Cardiac fibroblast (primary cell): ENCODE measurements around the gene ORC2.
"Not testable (repeated sequence)": the region's sequence is repeated elsewhere in the genome, so short reads cannot be mapped to it uniquely, and the experiment has no call there.

Source experiments
- DNase-seq, 2 donors: peaks; one replicate each; pipeline versions ENCODE4 v3.0.0 to v3.0.0-alpha.2; 2010; ENCODE audit warnings: low read depth in 2 of 2
- H3K4me3 ChIP-seq, 2 donors: replicated peaks in 1 of 2; 1 replicate in 1 of 2; 2 replicates in 1 of 2; pipeline ENCODE4 v1.5.1; 2011; ENCODE audit warnings: low read depth in 2 of 2, low read length in 2 of 2, mild to moderate bottlenecking in 2 of 2, moderate library complexity in 1 of 2
- TF ChIP-seq, protein P1 (sequence below): IDR thresholded peaks from one replicate; pipeline ENCODE4 v1.5.1; 2011; ENCODE audit warnings: low read depth, mild to moderate bottlenecking, low read length, inconsistent platforms

Gene ORC2

DNA sequence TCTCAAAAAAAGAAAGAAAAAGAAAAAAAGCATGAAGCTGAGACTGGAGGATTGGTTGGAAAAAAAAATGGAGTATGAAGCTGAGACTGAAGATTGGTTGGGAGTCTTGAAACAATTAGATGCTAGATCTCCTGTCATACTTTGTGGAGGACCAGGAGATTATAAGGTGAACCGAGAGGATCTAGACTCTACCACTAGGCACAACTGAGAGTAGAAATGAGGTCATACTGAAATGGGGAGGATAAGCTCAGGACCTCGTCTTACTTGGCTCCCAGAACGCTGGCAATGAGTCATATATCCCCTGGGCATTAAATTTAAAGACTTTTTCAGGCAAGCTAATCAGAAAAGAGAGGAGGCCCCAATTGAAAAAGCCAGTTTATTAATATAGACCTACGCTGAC lies 3.3 kb upstream of the ORC2 start:
- TF ChIP-seq, protein P1, sequence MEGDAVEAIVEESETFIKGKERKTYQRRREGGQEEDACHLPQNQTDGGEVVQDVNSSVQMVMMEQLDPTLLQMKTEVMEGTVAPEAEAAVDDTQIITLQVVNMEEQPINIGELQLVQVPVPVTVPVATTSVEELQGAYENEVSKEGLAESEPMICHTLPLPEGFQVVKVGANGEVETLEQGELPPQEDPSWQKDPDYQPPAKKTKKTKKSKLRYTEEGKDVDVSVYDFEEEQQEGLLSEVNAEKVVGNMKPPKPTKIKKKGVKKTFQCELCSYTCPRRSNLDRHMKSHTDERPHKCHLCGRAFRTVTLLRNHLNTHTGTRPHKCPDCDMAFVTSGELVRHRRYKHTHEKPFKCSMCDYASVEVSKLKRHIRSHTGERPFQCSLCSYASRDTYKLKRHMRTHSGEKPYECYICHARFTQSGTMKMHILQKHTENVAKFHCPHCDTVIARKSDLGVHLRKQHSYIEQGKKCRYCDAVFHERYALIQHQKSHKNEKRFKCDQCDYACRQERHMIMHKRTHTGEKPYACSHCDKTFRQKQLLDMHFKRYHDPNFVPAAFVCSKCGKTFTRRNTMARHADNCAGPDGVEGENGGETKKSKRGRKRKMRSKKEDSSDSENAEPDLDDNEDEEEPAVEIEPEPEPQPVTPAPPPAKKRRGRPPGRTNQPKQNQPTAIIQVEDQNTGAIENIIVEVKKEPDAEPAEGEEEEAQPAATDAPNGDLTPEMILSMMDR = peak; percentile 21
- no peak overlapping the region for H3K4me3 ChIP-seq
- DNase-seq = peak; percentile 88 to 95

DNA sequence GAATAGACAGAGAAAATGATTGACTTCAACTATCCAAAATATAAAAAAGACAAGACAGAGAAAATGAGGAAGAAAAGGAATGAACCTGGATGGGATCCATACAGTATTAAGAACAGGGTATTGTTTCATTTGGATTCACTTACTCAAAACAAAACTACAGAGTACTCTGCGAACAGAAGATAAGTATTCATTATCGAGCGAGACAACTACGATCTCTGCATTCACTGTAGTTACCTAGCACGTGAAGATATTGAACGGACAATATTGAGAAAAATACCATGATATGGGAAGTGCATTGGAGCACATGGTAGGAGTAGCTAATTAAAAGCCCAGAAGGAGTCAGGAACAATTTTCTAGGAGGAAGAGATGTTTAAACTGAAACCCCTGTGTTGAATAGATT lies 1.0 kb upstream of the ORC2 start:
- TF ChIP-seq, protein P1 = no peak

DNA sequence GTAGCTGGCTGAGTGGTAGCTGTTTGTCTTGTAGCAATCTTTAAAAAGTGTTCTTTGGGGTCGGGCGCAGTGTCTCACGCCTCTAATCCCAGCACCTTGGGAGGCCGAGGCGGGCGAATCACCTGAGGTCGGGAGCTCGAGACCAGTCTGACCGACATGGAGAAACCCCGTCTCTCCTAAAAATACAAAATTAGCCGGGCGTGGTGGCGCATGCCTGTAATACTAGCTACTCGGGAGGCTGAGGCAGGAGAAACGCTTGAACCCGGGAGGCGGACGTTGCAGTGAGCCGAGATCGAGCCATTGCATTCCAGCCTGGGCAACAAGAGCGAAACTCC lies 425 bp upstream of the ORC2 start:
- H3K4me3 ChIP-seq = peak overlapping the region; percentile 94 to 96
- not testable (repeated sequence) for DNase-seq

More for the DNA sequence above, 1.0 kb upstream of the ORC2 start:
- no peak for DNase-seq
- H3K4me3 ChIP-seq = peak overlapping the region; percentile 94 to 96

DNA sequence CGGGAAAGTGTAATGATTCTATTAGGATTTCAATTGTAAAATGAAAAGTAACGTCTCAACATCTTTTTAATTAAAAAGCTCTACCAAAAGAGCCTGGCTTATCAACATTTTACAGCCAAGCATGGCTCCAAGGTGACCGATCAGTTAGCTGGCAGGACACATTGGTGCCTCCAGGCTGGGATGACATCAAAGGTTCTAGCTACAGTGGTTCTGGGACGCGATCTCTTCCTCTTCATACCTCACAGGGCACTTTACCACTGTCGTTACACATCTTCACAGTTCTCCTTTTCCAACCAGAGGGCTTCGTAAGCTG lies 693 bp downstream of the ORC2 start:
- peak overlapping the region; percentile 94 to 96 for H3K4me3 ChIP-seq
- peak in 1 of 2 donors; percentile 5 for DNase-seq
- TF ChIP-seq, protein P1 = no peak

DNA sequence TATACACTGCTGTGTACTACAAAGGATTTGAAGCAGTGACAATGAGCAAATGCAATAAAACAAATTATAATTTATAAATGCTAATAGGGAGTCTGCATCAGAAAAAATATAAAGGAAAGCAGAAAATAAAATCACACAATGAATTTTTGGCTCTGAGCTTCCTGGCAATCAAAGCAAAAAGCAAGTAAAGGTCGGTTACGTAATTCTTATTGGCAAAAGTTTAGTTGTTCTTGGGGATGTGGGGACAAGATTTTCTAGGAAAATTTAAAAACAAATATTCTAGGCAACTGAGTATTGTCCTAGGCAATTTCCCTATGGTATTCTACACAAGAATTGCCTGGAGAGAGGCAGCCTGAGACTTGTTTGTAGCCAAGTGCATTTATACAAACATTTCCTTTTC lies 1.8 kb downstream of the ORC2 start:
- TF ChIP-seq, protein P1 = no peak
- H3K4me3 ChIP-seq = no peak overlapping the region
- DNase-seq = peak in 1 of 2 donors; percentile 36

DNA sequence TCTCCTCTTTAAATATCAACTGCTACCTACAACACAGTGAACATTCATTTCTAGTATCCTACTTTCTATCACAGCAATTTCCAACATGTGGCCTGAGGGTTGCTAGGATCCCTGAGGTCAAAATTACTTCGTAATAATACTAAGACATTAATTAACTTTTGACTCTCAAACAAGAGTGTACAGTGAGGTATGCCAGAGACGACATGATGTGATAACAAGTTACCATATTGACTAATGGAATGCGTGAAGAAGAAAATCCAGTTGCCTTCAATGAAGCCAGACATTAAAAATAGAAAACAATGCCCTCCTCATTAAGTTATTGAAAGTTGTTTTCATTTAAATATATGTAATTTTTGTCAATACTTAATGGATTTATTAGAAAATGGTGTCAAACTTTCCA lies 13.1 kb downstream of the ORC2 start:
- DNase-seq = no peak
- H3K4me3 ChIP-seq = no peak overlapping the region
- TF ChIP-seq, protein P1 = no peak

DNA sequence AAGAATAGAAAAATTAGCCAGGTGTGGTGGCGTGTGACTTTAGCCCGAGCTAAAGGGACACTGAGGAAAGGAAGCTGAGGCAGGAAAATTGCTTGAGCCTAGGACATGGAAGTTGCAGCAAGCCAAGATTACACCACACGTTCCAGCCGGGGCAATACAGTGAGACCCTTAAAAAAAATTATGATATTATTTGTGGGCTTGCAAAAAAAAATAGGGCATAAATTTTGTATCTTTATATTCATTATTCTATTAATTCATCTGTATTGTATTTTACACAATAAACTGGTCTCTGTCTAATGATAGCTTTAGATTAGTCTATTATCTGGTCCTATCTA lies 18.1 kb downstream of the ORC2 start:
- no peak for DNase-seq
- H3K4me3 ChIP-seq = no peak overlapping the region
- TF ChIP-seq, protein P1 = no peak
